ENCODE measurements around the gene MYORG.

GRCh38 chr9:34398875-34399274, 22.2 kb upstream of the MYORG start:
- no peak for TF ChIP-seq EZH2phosphoT487 (IDR thresholded peaks at IDR 0.05; ENCODE audit: low read length)
- no peak for TF ChIP-seq CTCF (IDR thresholded peaks at IDR 0.05; ENCODE audit: low read length)

Measured in MM.1S (cell line).